Dendritic cell treated with granulocyte-macrophage colony-stimulating factor and Interleukin-4, amounts not matched to agents 40 ng/mL and 50 ng/mL, for 4 days (primary cell): ENCODE data around the gene MINDY4B.

Experiments used
- H3K27ac Mint-ChIP-seq: one replicate; pipeline ENCODE4 v1.8.0; 2022; ENCODE audit warnings: mild to moderate bottlenecking, mixed read lengths
- H3K27me3 Mint-ChIP-seq: one replicate; pipeline ENCODE4 v1.8.0; 2022; ENCODE audit warnings: mild to moderate bottlenecking, mixed read lengths
- H3K36me3 Mint-ChIP-seq: one replicate; pipeline ENCODE4 v1.8.0; 2022; ENCODE audit warnings: low read depth, mixed read lengths
- H3K4me1 Mint-ChIP-seq: one replicate; pipeline ENCODE4 v1.8.0; 2022; ENCODE audit warnings: low read depth, mixed read lengths
- H3K4me3 Mint-ChIP-seq: one replicate; pipeline ENCODE4 v1.8.0; 2022; ENCODE audit warnings: mild to moderate bottlenecking, moderate library complexity, mixed read lengths
- H3K9me3 Mint-ChIP-seq: one replicate; pipeline ENCODE4 v1.8.0; 2022; ENCODE audit warnings: mixed read lengths
- intact Hi-C: fragments of 100-400 bp; cut with micrococcal nuclease; formaldehyde crosslinking; loops from one replicate; pipeline ENCODE4 v1.15.0; 2022

The MINDY4B gene

GRCh38 chr3:150848864-150849263 lies 56.4 kb downstream of the MINDY4B start:
- no peaks in the 10 kb centered on the region for H3K36me3 Mint-ChIP-seq
- H3K27me3 Mint-ChIP-seq, result peaks cover 3% of the 10 kb centered on the region
- H3K4me3 Mint-ChIP-seq, result no peak overlapping the region
- no peaks in the 10 kb centered on the region for H3K4me1 Mint-ChIP-seq
- intact Hi-C loops, result no loop called here
- H3K27ac Mint-ChIP-seq, result no peak overlapping the region
- peaks cover 31% of the 10 kb centered on the region for H3K9me3 Mint-ChIP-seq

DNA sequence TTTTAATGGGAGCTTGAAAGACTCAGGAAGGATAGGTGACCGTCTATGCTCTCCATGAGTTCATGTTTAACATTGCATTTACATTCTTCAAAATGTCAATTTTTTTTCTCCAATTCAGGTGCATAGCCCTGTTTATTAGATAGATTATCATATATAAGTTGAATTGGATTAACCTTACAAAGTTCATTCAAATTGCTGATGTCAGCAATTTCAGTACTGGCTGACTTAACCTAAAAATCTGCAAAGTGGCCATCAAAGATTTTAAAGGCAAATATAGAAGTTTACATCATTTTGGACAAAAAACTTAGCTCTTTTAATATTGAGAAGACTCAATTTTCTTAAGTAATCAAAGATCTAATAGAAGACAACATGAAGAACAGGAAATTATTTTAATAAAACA lies 57.8 kb downstream of the MINDY4B start:
- Mint-ChIP-seq H3K27ac (no peak overlapping the region), H3K36me3 (no peaks in the 10 kb centered on the region), H3K9me3 (peaks cover 31% of the 10 kb centered on the region), H3K27me3 (peaks cover 3% of the 10 kb centered on the region), H3K4me1 (no peaks in the 10 kb centered on the region), H3K4me3 (no peak overlapping the region)
- intact Hi-C loops, result no loop called here

- intact Hi-C loops, result no loop called here
- Mint-ChIP-seq H3K9me3 (peaks cover 2% of the 10 kb centered on the region), H3K36me3 (no peaks in the 10 kb centered on the region), H3K4me1 (peaks cover 6% of the 10 kb centered on the region), H3K4me3 (no peak overlapping the region), H3K27me3 (peaks cover 5% of the 10 kb centered on the region), H3K27ac (no peak overlapping the region)
Observed at GRCh38 chr3:150844484-150844883, 60.8 kb downstream of the MINDY4B start.

- Mint-ChIP-seq H3K27ac (no peak overlapping the region), H3K27me3 (peaks cover 5% of the 10 kb centered on the region), H3K9me3 (no peaks in the 10 kb centered on the region), H3K36me3 (no peaks in the 10 kb centered on the region), H3K4me1 (peaks cover 7% of the 10 kb centered on the region), H3K4me3 (no peak overlapping the region)
- intact Hi-C loops, result no loop called here
Observed at GRCh38 chr3:150843241-150843640, 62.0 kb downstream of the MINDY4B start.

- intact Hi-C loops, result no loop called here
- Mint-ChIP-seq H3K27ac (no peak overlapping the region), H3K36me3 (no peaks in the 10 kb centered on the region), H3K4me3 (no peak overlapping the region), H3K4me1 (peaks cover 7% of the 10 kb centered on the region), H3K9me3 (no peaks in the 10 kb centered on the region), H3K27me3 (peaks cover 7% of the 10 kb centered on the region)
Observed at GRCh38 chr3:150840802-150841515, 64.3 kb downstream of the MINDY4B start.

DNA sequence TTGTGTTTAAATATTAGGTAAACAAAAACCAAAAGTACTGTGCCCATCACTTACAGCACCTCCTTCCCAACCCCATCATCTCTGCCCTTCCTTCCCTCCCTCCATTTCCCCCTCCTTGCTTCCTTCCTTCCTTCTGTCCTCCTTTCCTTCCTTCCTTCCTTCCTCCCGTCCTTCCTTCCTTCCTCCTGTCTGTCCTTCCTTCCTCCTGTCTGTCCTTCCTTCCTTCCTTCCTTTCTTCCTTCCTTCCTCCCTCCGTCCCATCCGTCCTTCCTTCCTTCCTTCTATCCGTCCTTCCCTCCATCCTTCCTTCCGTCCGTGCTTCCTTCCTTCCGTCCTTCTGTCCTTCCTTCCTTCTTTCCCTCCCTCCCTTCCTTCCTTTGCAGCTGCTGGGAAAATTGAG lies 74.5 kb downstream of the MINDY4B start:
- Mint-ChIP-seq H3K27ac (no peak overlapping the region), H3K9me3 (no peaks in the 10 kb centered on the region), H3K4me1 (no peaks in the 10 kb centered on the region), H3K27me3 (no peaks in the 10 kb centered on the region), H3K36me3 (no peaks in the 10 kb centered on the region), H3K4me3 (no peak overlapping the region)
- intact Hi-C loops, result no loop called here

GRCh38 chr3:150830094-150830681 lies 75.1 kb downstream of the MINDY4B start:
- no peak overlapping the region for H3K4me3 Mint-ChIP-seq
- H3K27me3 Mint-ChIP-seq, result no peaks in the 10 kb centered on the region
- H3K27ac Mint-ChIP-seq, result no peak overlapping the region
- H3K9me3 Mint-ChIP-seq, result no peaks in the 10 kb centered on the region
- H3K4me1 Mint-ChIP-seq, result no peaks in the 10 kb centered on the region
- no peaks in the 10 kb centered on the region for H3K36me3 Mint-ChIP-seq
- intact Hi-C loops, result no loop called here

- Mint-ChIP-seq H3K9me3 (no peaks in the 10 kb centered on the region), H3K4me3 (no peak overlapping the region), H3K27me3 (no peaks in the 10 kb centered on the region), H3K27ac (no peak overlapping the region), H3K4me1 (no peaks in the 10 kb centered on the region), H3K36me3 (no peaks in the 10 kb centered on the region)
- intact Hi-C loops, result no loop called here
Observed at GRCh38 chr3:150829408-150829807, 75.8 kb downstream of the MINDY4B start.

GRCh38 chr3:150828997-150829396 lies 76.2 kb downstream of the MINDY4B start:
- no peaks in the 10 kb centered on the region for H3K4me1 Mint-ChIP-seq
- H3K27me3 Mint-ChIP-seq, result no peaks in the 10 kb centered on the region
- H3K27ac Mint-ChIP-seq, result no peak overlapping the region
- H3K36me3 Mint-ChIP-seq, result no peaks in the 10 kb centered on the region
- H3K9me3 Mint-ChIP-seq, result no peaks in the 10 kb centered on the region
- intact Hi-C loops, result no loop called here
- no peak overlapping the region for H3K4me3 Mint-ChIP-seq

DNA sequence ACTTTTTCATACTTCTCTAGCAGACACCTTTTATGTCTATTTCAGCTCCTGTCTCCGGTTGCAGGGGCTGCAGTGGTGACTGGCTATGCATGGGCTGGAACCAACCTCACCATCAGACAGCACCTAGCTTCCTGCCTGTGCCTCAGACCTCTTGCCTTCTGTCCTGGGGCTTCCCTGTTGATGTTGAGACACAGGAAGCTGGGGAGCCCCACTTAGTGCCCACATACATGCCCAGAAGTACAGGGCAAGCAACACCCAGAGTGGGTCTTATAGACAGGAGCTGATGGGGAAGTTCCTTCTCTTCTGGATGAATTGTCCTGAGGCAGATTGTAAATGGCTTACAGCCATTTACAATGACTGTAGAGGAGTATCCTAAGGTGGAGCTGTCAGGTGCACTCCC lies 77.0 kb downstream of the MINDY4B start:
- intact Hi-C loops, result no loop called here
- no peaks in the 10 kb centered on the region for H3K4me1 Mint-ChIP-seq
- H3K27ac Mint-ChIP-seq, result no peak overlapping the region
- no peaks in the 10 kb centered on the region for H3K27me3 Mint-ChIP-seq
- no peak overlapping the region for H3K4me3 Mint-ChIP-seq
- no peaks in the 10 kb centered on the region for H3K9me3 Mint-ChIP-seq
- H3K36me3 Mint-ChIP-seq, result no peaks in the 10 kb centered on the region

DNA sequence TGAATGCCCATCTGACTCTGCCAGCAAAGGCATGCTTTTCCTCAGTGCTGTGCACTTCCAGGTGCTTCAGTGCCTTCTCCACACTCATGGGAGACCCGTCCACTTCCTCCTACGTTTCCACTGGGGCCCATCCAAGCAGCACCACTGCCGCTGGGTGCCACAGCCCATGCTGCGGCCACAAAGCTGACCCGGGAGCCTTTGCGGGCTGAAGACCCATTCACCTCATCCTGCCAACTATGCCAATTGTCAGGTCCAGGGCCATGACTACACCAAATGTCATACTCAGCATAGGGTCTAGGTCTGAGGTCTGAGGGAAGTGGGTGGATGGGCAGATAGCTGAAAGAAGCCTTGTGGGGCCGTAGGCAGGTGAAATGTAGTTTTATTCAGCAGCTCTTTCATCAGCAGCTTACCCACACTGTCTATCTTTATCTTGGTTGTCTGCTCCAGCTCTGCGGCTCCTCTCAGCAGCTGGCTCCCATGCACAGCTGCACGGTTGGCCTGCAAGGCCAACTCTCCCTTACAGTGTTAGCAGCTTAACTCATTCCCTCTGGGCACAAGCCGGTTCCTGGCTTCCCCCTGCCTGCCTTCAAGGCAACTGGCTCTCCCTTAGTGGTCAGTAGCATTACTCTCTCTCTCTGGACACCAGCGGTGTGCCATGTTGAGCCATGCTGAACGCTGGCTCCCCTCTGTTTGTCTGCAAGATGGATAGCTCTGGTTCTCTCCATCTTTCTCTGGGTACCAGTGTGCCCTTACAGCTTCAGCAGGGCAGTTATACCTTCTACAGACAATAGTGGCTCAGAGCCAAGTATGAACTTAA lies 78.6 kb downstream of the MINDY4B start:
- Mint-ChIP-seq H3K27me3 (no peaks in the 10 kb centered on the region), H3K27ac (no peak overlapping the region), H3K4me3 (no peak overlapping the region), H3K9me3 (no peaks in the 10 kb centered on the region), H3K36me3 (no peaks in the 10 kb centered on the region), H3K4me1 (no peaks in the 10 kb centered on the region)
- intact Hi-C loops, result no loop called here

GRCh38 chr3:150825916-150826377 lies 79.3 kb downstream of the MINDY4B start:
- H3K4me3 Mint-ChIP-seq, result no peak overlapping the region
- no peaks in the 10 kb centered on the region for H3K36me3 Mint-ChIP-seq
- H3K9me3 Mint-ChIP-seq, result no peaks in the 10 kb centered on the region
- H3K27ac Mint-ChIP-seq, result no peak overlapping the region
- H3K4me1 Mint-ChIP-seq, result no peaks in the 10 kb centered on the region
- intact Hi-C loops, result no loop called here
- H3K27me3 Mint-ChIP-seq, result no peaks in the 10 kb centered on the region

DNA sequence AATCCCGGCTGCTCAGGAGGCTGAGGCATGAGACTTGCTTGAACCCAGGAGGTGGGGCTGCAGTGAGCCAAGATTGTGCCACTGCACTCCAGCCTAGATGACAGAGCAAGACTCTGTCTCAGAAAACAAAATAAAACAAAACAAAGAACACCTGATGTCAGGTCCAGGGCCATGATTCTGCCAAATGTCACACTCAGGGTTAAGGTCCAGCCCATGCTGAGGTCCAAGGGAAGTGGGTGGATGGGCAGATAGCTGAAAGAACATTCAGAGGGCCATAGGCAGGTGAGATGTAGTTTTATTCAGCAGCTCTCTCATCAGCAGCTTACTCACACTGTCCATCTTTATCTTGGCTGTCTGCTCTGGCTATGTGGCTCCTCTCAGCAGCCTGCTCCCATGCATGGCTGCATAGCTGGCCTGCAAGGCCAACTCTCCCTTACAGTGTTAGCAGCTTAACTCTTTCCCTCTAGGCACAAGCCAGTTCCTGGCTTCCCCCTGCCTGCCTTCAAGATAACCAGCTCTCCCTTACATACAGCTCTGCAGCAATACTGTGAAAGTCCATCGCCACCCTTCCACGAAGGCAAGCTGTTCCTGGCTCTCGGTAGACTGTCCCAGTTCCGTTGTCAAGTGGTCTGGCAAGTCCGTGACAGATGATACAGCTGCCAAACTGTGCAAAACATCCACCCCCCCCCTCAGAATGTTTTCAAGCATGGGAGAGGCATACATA lies 79.9 kb downstream of the MINDY4B start:
- no peaks in the 10 kb centered on the region for H3K4me1 Mint-ChIP-seq
- H3K27me3 Mint-ChIP-seq, result no peaks in the 10 kb centered on the region
- H3K36me3 Mint-ChIP-seq, result no peaks in the 10 kb centered on the region
- H3K4me3 Mint-ChIP-seq, result no peak overlapping the region
- no peaks in the 10 kb centered on the region for H3K9me3 Mint-ChIP-seq
- H3K27ac Mint-ChIP-seq, result no peak overlapping the region
- intact Hi-C loops, result no loop called here

DNA sequence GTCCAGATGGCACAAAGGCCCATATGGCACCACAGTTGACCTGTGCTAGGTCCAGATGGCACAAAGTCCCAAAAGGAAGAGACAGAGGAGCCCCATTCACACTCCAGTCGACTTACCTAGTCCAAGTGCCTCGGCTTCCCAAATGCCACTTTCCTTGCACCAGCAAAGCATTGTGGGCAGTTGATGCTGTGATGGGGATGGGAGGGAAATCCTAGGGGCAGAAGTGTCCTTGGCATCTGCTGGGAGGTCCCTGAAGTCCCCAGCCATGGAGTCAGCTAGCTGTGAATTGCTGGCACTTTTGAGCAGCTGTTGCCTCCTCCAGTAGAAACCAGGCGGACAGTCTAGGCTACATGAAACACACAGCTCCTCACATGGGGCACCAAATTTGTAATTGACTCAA lies 82.0 kb downstream of the MINDY4B start:
- no peak overlapping the region for H3K27ac Mint-ChIP-seq
- H3K27me3 Mint-ChIP-seq, result no peaks in the 10 kb centered on the region
- no peaks in the 10 kb centered on the region for H3K9me3 Mint-ChIP-seq
- no peaks in the 10 kb centered on the region for H3K4me1 Mint-ChIP-seq
- no peaks in the 10 kb centered on the region for H3K36me3 Mint-ChIP-seq
- intact Hi-C loops, result no loop called here
- H3K4me3 Mint-ChIP-seq, result no peak overlapping the region
